ENCODE data around the gene ARHGAP44. TPM values are rescaled to one million over a fixed set of nuclear protein-coding genes. Genes with fewer than 3 reads are reported as not detected.

The ARHGAP44 gene
- total and polyA plus RNA-seq, 2 of the 8 experiments (the other 6 are each of a cell fraction or from before 2014, with no cell fraction given), result 6.2 to 22.2 TPM

- Histone ChIP-seq H3K36me3 (ENCODE audit: control insufficient read depth in 2 of 4, insufficient read depth in 4 of 4, low read length in 3 of 4) (peaks cover 0 to 5% (median 2%) of the 10 kb centered on the region in 4 experiments; a peak in 1 of 8 replicates), H4K91ac (replicated peaks; ENCODE audit: insufficient read length, low read length) (no peak overlapping the region), H3K79me2 (ENCODE audit: control insufficient read depth in 1 of 2, insufficient read depth in 2 of 2, low read length in 2 of 2) (no peaks in the 10 kb centered on the region), H3K14ac (ENCODE audit: insufficient read length) (no peak overlapping the region), H2BK5ac (ENCODE audit: low read depth, low read length) (no peak overlapping the region), H2BK15ac (ENCODE audit: low read length) (no peak overlapping the region), H4K20me1 (replicated peaks in 1 of 2; ENCODE audit: control insufficient read depth in 1 of 2, insufficient read depth in 2 of 2, low read length in 2 of 2) (no peaks in the 10 kb centered on the region), H2AFZ (ENCODE audit: low read length) (no peak overlapping the region), H3K79me1 (ENCODE audit: low read depth, low read length) (no peaks in the 10 kb centered on the region), H3K9ac (replicated peaks in 1 of 4; ENCODE audit: extremely low read depth in 1 of 4, low read depth in 3 of 4, low read length in 3 of 4) (no peak overlapping the region), H3K4me2 (ENCODE audit: insufficient read depth in 1 of 2, low read depth in 2 of 2, low read length in 2 of 2) (no peak overlapping the region), H3K9me3 (ENCODE audit: insufficient read depth in 2 of 2, low read depth in 1 of 2, low read length in 1 of 2) (no peaks in the 10 kb centered on the region), H3K4ac (replicated peaks; ENCODE audit: insufficient read length, low read depth, low read length) (no peak overlapping the region), H3K4me1 (replicated peaks in 1 of 4; ENCODE audit: control insufficient read depth in 3 of 4, insufficient read depth in 4 of 4, low read length in 3 of 4) (no peaks in the 10 kb centered on the region), H3K4me3 (ENCODE audit: extremely low read depth in 1 of 4, insufficient read depth in 2 of 4, low read depth in 3 of 4, low read length in 4 of 4) (no peak overlapping the region), H2AK5ac (ENCODE audit: low read depth, low read length) (no peak overlapping the region), H3K27ac (ENCODE audit: low read depth, low read length) (no peak overlapping the region), H2BK120ac (replicated peaks; ENCODE audit: low read depth, low read length) (no peak overlapping the region), H4K8ac (ENCODE audit: extremely low read depth, insufficient read depth, low read length) (no peak overlapping the region), H3K27me3 (replicated peaks in 1 of 4; ENCODE audit: control insufficient read depth in 3 of 4, extremely low read depth in 1 of 4, insufficient read depth in 3 of 4, low read length in 3 of 4) (no peaks in the 10 kb centered on the region), H3K18ac (ENCODE audit: extremely low read depth, low read length) (no peak overlapping the region), H2BK20ac (ENCODE audit: low read length) (no peak overlapping the region), H3K56ac (replicated peaks; ENCODE audit: insufficient read length, low read depth, low read length) (no peak overlapping the region), H3K23me2 (ENCODE audit: low read depth, low read length) (no peaks in the 10 kb centered on the region), H2BK12ac (ENCODE audit: low read depth, low read length) (no peak overlapping the region), H3K23ac (ENCODE audit: insufficient read length) (no peak overlapping the region), H4K5ac (ENCODE audit: insufficient read length, low read depth, low read length) (no peak overlapping the region)
- ChIA-PET CTCF (ENCODE audit: partially characterized antibody) (no interaction called here), POLR2A (ENCODE audit: partially characterized antibody) (no interaction called here)
- DNase-seq (ENCODE audit: low read depth in 1 of 2, low spot score in 2 of 2) (no peak), FAIRE-seq (no peak)
- 96% methylated on average over 3 of the region's 3 CpGs; no CpG with 5 or more reads in 1 of the 2 experiments for WGBS, 2 experiments (ENCODE audit: extremely low coverage in 1 of 2, insufficient coverage in 1 of 2, insufficient read length in 1 of 2, insufficient replicate concordance in 2 of 2, low coverage in 1 of 2, low lambda C conversion rate in 2 of 2, missing lambda C conversion rate in 1 of 2)
- TF ChIP-seq EGR1 (IDR thresholded peaks at IDR 0.05; ENCODE audit: borderline replicate concordance, low read depth, low read length) (no peak), EZH2 (IDR thresholded peaks at IDR 0.05; ENCODE audit: low read depth, low read length, severe bottlenecking) (no peak), KDM1A (IDR thresholded peaks at IDR 0.05; ENCODE audit: borderline replicate concordance, low read length) (no peak), TEAD4 (IDR thresholded peaks at IDR 0.05; ENCODE audit: low read depth, low read length) (no peak), USF2 (IDR thresholded peaks at IDR 0.05; ENCODE audit: low read length) (no peak), SP2 (IDR thresholded peaks at IDR 0.05; ENCODE audit: low read length) (no peak), TCF12 (IDR thresholded peaks at IDR 0.05; ENCODE audit: low read depth, low read length) (no peak), KDM5A (IDR thresholded peaks at IDR 0.05; ENCODE audit: low read length) (no peak), TAF1 (IDR thresholded peaks at IDR 0.05; ENCODE audit: low read depth, low read length) (no peak), CBX8 (IDR thresholded peaks at IDR 0.05; ENCODE audit: borderline replicate concordance, low read depth, low read length) (no peak), SIN3A (conservative IDR thresholded peaks at IDR 0.05 in 1 of 2, IDR thresholded peaks at IDR 0.05 in 1 of 2; ENCODE audit: low read depth in 1 of 2, low read length in 2 of 2) (no peak), JUN (IDR thresholded peaks at IDR 0.05; ENCODE audit: low read depth, low read length) (no peak)
Observed at GRCh38 chr17:12936501-12936900, 147.2 kb downstream of the ARHGAP44 start.

All from H1 (cell line).